ENCODE results near the gene SCTR.

- TF ChIP-seq CTCF (IDR thresholded peaks at IDR 0.05), result no peak
- no peak for TF ChIP-seq EZH2 (IDR thresholded peaks at IDR 0.05)
- TF ChIP-seq EZH2phosphoT487 (IDR thresholded peaks at IDR 0.05), result no peak
Observed at GRCh38 chr2:119475857-119476244, 48.4 kb downstream of the SCTR start.
